HG03520 (cell line): ENCODE data around the gene VSIG4.

Source experiments
- ATAC-seq: cut with Tn5 transposase; IDR thresholded peaks from one replicate; pipeline ENCODE4 v1.9.1; 2021; ENCODE audit warnings: mild to moderate bottlenecking, moderate library complexity; ENCODE audit not compliant: unreplicated experiment

Gene VSIG4

DNA sequence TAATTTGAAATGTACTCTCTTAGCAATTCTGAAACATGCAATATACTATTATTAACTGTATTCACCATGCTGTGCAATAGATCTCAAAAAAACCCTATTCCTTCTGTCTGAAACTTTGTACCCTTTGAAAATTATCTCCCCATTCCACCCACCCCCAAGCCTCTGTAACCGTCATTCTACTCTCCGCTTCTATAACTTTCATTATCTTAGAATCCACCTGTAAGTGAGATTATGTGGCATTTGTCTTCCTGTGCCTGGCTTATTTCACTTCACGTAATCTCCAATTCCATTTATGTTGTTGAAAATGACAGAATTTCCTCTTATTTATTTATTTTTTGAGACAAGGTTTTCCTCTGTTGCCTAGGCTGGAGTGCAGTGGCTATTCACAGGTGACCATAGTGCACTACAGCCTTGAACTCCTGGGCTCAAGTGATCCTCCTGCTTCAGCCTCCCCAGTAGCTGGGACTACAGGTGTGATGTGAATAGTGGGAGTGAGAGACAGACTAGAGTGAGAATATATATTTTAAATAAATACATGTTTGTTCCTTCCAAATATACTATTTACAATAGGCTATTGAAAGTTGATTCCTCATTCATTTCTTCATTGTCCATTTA lies 30.5 kb downstream of the VSIG4 start:
- no peak for ATAC-seq

DNA sequence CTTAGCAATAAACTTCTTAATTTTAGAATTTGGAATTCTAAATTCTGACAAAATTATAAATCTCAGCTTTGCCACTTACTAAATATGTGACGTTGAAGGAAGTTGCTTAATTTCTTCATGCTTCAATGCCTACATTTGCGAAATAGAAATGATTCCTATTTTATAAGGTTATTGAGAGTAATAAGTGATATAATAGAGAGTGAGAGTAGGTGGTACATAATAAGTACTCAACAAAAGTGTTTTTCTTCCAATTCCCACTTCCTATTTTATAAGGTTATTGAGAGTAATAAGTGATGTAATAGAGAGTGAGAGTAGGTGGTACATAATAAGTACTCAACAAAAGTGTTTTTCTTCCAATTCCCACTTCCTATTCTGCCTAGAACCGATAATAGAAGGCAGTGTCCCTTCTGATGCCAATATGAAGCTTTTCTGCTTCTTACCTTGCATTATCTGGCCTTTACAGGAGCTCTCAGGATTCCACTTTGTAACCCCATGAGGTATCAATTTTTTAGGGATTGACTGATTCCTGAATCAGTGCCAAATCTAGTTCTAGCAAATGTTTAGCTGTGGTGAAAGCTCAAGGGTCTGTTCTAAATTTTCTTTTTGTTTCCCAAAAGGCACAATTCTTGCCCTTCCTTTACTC lies 31.4 kb downstream of the VSIG4 start:
- no peak for ATAC-seq

DNA sequence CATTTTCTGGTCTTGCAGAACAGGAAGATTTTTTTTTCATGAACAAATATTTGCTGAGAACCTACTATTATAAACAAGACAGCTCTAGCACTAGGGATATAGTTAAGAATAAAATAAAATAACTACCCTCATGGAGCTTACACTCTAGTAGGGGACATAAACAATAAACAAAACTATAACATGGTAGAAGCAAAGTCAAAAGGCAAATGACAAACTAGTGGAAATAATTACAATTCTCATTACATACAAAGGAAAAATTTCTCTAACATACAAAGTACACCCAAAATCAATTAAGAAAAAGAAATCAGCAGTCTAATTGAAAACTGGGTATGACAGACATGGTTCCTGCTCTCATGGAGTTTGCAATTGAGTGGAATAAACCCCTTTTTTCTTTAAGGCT lies 32.0 kb downstream of the VSIG4 start:
- no peak for ATAC-seq

DNA sequence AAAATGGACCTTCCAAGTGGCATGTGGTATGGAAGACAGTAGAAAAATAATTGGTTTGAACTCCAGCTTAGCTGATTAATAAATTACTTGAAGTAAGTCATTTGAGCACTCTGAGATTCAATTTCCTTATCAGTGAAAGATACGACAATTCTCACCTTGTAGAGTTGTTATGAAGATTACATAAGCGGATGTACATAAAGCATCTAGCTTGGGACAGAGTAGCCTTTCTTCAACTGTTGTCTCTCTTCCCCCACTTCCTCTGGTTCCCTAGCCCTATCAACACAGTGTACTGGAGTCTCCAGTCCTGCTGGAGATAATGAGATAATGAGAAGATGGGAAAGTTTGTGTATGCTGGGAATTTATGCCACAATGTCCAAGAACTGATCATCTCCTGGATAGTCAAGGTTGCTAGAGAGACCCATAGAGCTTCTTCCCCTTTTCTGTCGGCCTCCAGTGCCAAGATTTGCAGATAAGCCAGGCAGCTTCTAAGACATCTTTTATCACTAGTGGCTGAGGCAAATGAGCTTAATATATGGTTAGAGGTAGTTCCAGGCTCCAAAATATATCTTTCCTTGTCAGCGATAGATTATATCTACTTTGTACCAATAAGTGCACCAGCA lies 33.9 kb downstream of the VSIG4 start:
- no peak for ATAC-seq

DNA sequence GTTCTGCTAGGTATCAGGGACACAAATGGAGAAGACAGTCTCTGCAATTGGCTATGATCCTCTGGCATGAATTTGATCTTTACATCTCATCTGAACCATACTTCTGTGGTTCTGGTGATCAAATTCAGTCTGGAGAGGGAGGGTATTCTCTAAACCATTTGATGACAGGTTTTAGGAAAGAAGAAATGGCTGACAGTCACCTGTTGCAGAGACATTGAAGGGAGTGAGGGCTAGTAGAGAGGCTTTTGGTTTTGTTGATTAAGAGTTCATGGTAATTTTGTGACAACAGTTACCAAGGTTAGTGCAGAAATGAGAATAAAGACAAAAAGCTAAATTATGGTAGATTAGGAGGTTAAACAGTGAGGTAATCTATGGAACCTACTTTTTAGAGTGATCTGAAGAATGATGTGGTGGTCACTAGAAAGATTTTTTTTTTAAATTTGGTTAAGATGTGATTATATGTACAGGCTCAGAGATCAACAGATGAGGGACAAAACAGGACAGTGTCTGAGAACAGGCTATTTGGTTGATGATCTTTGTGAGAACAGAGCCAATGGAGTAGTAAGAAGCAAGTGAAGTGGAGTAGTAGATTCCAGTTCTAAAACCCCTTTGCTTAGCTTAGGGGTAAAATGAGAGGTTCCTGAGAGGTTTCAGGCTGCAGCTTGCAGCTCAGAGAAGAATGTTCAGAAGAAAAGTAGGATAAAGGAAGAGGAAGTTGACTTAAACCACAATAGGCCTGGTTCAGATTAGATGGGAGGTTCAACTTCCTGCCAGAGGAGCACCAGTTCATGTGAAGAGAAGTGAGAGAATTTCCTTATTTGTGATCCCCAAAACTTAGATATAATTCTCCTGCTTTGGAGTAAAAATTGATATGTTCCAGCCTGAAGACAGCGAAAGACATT lies 34.7 kb downstream of the VSIG4 start:
- no peak for ATAC-seq

DNA sequence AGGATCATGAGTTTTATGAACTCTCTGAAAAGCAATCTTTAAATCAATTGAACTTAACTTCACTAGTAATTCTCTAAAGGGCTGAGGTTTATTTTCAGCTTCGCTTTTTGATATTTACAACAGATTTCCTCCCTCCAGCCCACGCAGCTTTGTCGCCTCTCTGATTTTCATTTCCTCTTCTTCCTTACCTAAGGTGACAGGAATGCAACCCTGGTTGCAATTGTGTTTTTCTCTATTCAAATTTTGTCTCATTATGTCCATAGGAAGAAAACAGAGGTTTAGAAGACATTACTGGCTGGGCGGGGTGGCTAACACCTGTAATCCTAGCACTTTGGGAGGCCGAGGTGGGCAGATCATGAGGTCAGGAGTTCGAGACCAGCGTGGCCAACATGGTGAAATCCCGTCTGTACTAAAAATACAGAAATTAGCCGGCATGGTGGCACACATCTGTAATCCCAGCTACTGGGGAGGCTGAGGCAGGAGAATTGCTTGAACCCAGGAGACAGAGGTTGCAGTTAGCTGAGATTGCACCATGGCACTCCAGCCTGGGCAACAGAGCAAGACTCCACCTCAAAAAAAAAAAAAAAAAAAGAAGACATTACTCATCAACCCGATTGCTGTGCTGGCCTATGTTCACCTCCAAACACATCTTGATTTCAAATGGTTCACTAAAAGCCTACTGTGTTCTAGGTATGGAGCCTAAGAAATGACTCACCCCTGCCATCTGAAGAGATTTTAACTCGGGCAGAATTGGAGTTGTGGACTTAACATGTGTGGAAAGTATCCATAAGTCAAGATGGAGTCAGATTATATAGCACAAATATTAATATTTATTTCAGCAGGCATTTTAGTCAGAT lies 36.8 kb downstream of the VSIG4 start:
- peak; percentile 47 for ATAC-seq

DNA sequence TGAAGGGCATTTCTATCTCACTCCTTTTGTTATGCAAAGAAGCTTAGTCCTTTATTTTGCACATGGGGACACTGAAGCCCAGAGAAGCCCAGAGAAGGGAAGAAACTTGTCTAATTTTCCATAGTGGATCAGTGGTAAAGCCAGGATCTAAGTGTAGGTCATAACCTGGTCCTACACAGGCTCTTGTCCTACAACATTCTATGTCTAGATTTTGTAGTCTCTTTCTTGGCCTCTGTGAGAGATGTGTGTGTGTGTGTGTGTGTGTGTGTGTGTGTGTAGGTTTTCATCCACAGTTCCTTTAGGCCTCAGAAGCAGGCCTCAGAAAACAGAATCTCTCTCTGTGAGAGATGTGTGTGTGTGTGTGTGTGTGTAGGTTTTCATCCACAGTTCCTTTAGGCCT lies 38.3 kb downstream of the VSIG4 start:
- no peak for ATAC-seq

DNA sequence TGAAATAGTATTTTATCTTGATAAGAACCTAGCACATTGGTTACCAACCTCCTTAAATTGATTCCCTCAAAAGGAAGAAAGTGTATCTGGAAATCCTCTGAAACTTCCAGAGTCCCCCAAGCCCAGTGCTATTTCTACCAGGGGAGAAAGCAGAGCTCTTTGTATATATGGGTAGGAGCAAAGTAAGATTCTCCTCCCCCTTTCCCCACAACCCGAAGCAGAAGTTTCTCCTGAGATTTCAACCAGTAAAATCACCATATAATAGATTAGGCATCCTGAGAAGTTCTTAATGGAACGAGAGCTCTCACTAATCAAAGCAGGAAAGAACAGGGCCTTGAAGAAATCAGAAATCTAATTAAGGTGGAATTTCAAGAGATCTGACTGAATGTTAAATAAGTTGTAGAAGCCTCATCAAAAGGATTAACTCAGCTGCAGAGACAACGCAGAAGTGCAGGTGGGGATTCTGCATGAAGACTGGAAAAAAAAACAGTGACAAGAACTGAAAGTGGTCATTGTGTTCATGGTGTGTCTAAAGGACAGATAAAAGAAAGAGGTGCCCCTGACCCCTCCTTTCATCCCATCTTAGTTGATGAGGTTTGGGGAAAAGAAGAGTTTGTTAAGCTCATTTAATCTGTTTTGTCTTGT lies 39.1 kb downstream of the VSIG4 start:
- ATAC-seq, result no peak

DNA sequence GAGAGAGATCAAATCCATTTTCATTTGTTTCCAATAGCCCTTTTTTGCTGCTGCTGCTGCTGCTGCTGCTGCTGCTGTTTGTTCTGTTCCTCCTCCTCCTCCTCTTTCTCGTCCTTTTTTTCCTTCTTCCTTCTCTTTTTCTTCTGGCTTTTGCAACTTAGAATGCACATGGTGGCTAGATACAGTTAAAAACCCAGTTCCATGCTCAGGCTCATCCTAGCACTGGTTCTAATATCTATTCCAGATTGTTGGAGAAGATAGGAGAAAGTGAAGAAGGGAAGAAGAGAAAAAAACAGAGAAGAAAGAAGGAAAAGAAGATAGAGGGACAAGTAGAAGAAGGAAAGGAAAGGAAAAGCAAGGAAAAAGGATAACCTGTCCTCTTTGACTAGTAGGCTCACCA lies 39.7 kb downstream of the VSIG4 start:
- ATAC-seq, result no peak

DNA sequence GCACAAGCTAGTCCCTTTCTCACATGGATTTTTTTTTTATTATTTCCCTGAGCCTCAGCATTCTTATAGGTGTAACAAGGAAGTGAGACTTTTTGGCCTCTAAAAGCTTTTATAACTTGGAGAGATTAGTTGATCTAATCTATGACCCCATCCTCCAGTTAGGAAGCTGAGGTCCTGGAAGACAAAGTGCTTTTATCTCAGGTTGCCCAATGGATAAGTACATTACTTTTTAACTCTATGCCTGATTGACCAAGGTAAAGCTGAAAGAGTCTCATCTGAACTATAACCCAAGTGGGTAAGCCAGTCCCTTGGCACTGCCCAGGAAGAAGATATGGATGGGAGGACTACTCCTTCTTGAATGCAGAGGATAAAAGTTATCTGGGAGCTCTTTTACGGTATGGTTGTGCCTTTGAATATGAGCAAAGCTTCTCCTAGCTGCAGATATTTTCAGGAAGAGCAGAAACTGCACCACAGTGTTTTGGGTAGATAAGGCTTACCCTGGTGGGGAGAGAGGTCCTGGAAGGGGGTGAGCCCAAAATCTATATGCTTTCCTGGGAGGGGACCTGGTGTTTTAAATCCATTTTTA lies 40.2 kb downstream of the VSIG4 start:
- ATAC-seq, result no peak

DNA sequence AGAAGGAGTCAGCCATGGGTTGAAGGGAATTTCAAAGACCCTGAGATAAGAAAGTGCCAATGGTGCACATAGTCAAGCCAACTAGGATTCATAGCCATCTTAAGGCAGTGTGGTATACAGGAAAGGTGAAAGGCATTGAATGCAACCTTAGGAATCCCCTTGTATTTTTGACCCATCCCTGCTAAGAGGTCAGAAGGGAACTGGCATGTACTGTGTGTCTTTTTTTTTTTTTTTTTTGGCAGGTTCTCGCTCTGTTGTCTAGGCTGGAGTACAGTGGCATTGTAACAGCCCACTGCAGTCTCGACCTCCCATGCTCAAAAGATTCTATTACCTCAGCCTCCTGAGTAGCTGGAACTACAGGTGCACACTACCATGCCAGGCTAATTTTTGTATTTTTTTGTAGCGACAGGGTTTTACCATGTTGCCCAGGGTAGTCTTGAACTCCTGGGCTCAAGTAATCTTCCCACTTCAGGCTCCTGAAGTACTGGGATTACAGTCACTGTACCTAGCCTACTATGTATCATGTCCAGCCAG lies 40.8 kb downstream of the VSIG4 start:
- ATAC-seq, result no peak

DNA sequence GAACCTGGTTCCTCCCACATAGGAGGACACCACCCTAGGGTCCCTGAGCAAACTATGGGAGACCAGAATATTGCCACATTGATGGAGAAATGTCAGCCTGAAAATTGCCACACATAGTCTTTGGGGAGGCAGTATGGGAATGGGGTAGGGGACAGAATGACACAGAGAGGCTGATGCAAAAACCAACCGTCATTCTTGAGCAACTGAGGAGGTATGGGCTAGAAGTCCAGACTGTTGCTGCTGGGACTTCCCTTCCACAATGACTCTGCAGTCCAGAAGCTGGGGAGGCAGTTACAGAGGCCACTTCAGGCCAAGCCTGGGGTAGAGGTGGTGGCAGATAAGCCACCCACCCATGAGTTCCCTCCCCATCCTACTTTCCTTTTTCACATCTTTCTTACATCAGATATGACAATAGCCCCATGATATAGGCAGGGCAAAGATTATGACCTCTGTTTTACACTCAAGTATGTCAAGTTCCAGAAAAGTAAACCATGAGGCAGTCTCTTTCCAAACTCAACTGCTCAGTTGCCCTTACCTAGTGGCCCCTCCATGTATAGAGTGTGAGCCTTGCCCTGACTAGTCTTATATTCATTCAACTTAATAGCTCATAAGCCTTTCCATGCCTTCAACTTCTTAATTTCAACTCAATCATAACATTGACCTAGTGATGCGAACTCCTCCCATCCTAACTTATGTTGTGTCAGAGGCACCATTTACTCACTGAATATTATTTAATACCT lies 41.7 kb downstream of the VSIG4 start:
- ATAC-seq, result no peak

DNA sequence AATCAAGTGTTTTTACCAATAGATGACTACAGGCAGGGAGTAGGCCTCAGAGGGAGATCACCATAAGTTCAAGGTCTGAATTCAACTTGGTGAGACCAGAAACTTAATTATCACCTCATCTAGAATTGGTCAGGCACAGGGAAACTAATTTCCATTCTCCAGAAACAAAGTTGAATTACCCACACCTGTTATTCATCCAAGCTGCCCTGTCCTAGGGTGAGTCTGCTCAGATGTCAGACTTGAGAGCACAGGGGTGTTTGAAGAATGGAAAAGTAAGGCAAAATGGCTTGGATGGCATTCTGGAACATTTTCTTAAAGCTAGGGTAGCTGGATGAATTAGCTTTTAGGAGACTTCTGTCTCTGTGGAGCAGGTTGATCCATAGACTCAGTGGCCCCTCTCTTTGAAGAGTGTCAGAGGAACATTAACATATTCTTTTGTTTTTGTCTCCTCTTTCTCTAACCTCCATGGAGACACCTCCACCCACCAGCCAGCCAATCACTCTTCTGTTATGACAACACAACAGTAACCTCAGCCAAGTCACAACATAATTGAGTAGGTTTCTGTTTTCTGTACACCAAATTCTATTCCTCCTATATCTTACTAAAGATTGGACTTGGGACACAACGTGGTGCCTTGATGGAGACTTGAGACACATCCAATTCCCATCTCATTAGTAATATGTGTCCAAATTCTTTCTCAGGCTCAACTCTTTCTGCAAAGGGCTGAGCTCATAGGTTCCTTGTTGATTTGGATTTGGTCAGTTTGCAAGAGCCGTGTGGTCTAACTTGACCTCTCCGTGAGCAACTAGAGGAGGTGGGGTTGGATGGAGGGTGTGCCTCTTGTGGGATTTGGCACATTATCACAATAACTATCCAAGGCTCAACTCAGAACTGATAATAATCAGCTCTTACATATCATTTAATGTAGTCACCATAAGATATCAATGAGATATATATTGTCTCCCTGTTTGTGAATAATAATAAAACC lies 45.1 kb downstream of the VSIG4 start:
- peak; percentile 59 for ATAC-seq

DNA sequence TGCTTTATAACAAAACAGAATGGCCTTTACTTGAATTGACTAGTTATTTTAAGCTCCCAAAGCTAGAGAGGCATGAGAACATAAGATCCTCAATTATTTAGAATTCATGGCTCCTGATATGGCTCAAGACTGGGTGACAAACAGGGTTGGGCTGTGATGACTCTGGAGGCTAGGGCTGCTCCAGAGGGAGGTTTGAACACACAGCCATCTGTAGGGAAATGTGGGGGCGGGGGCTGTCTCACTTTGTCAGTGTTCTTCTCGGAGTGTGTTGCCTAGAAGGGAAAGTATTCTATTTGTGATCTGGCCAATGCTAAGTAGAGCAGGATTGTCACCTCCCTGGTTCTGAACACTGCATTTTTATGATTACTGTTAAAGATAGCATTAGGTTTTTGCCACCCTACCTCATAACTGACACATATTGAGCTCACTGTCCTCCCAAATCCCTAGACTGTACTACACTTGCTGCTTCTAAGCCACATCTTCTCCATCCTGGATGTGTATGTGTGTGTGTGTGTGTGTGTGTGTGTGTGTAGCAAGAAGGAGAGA lies 45.9 kb downstream of the VSIG4 start:
- ATAC-seq, result no peak

DNA sequence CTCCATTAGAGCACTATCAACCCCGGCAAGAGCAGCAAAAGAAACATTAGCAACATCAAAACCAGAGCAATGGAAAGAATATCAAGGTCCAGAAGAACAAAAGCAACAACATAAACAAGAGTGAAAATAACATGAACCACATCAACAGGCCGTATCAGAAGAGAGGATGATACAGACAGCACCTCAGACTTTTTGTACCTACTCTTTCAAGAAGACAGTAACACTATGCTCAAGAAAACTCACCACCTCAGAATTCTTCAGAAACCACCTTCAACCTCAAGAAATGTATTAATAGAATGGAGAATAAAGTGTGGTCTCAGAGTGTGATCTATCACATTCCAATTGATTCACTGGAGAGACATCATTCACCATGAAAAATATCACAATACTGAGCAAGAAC lies 46.5 kb downstream of the VSIG4 start:
- ATAC-seq, result no peak

DNA sequence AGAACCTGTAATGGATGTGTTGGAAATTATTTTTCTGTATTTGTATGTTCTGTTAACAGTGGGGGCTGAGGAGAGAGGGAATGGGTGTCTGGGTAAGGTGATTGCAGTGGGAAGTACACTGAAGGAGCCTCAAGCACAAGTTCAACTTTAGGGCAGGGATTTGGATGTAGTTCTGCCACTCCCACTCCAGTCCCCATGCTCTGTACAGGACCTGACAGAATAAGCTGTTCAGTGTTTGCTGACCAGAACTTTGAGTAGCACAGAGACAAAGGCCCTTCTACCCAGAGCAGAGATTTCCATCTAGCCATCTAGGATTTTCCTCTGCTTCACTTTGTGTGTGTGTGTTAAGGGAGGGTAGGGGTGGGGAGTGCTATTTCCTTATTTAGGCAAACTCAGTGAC lies 49.2 kb downstream of the VSIG4 start:
- no peak for ATAC-seq

DNA sequence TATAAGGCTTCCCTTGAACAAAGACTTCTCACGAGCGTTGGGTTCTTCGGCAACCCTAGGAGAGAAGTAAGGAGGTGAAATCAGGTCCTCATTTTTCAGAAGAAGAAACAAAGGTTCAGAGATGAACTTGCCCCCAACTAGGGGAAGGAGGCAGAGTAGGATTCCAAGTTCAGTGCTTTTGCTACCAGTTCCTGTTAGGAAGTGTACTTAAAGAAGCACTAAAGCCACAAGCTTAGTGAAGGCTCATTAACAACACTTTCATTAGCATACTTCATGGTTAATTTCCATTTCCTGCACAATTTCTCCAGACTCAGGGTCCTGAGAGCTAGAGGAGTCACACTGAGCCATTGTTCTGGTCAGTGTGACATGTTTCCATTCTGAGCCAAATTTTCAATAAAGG lies 52.1 kb downstream of the VSIG4 start:
- no peak for ATAC-seq
